GM19351 (cell line): ENCODE results near the gene ACOT9.
"Not testable (repeated sequence)": the region's sequence is repeated elsewhere in the genome, so short reads cannot be mapped to it uniquely, and the experiment has no call there.

Source experiments
- ATAC-seq: cut with Tn5 transposase; IDR thresholded peaks from one replicate; pipeline ENCODE4 v1.9.1; 2021; ENCODE audit warnings: mild to moderate bottlenecking, moderate library complexity; ENCODE audit not compliant: unreplicated experiment

Gene ACOT9

GRCh38 chrX:23766650-23767551, 23.8 kb upstream of the ACOT9 start:
- ATAC-seq, result peak; percentile 78

- ATAC-seq, result no peak
Observed at GRCh38 chrX:23765868-23766267, 22.8 kb upstream of the ACOT9 start.

GRCh38 chrX:23765449-23765848, 22.4 kb upstream of the ACOT9 start:
- no peak for ATAC-seq

- ATAC-seq, result no peak
Observed at GRCh38 chrX:23764188-23764984, 21.3 kb upstream of the ACOT9 start.

GRCh38 chrX:23759821-23760220, 16.7 kb upstream of the ACOT9 start:
- ATAC-seq, result no peak

- peak; percentile 78 for ATAC-seq
Observed at GRCh38 chrX:23756165-23756564, 13.1 kb upstream of the ACOT9 start.

GRCh38 chrX:23754664-23755063, 11.6 kb upstream of the ACOT9 start:
- no peak for ATAC-seq

GRCh38 chrX:23752740-23753415, 9.8 kb upstream of the ACOT9 start:
- no peak for ATAC-seq

- no peak for ATAC-seq
Observed at GRCh38 chrX:23749576-23749975, 6.5 kb upstream of the ACOT9 start.

GRCh38 chrX:23749129-23749528, 6.1 kb upstream of the ACOT9 start:
- no peak for ATAC-seq

GRCh38 chrX:23745786-23746185, 2.7 kb upstream of the ACOT9 start:
- ATAC-seq, result no peak

- ATAC-seq, result not testable (repeated sequence)
Observed at GRCh38 chrX:23743623-23743971, 521 bp upstream of the ACOT9 start.

GRCh38 chrX:23742174-23742696, 841 bp downstream of the ACOT9 start:
- no peak for ATAC-seq

- ATAC-seq, result no peak
Observed at GRCh38 chrX:23737413-23737812, 5.7 kb downstream of the ACOT9 start.

- no peak for ATAC-seq
Observed at GRCh38 chrX:23736030-23736429, 7.0 kb downstream of the ACOT9 start.

- ATAC-seq, result peak; percentile 87
Observed at GRCh38 chrX:23732704-23733103, 10.4 kb downstream of the ACOT9 start.

- ATAC-seq, result no peak
Observed at GRCh38 chrX:23731951-23732350, 11.1 kb downstream of the ACOT9 start.

GRCh38 chrX:23729214-23729613, 13.9 kb downstream of the ACOT9 start:
- no peak for ATAC-seq

GRCh38 chrX:23727206-23727605, 15.9 kb downstream of the ACOT9 start:
- ATAC-seq, result no peak

GRCh38 chrX:23726191-23726590, 16.9 kb downstream of the ACOT9 start:
- ATAC-seq, result no peak

GRCh38 chrX:23720117-23720677, 22.9 kb downstream of the ACOT9 start:
- no peak for ATAC-seq
